Measurements from ENCODE around the gene NDUFB5. TPM values are rescaled to one million over a fixed set of nuclear protein-coding genes. Genes with fewer than 3 reads are reported as not detected.

NDUFB5 gene
- total and polyA plus RNA-seq, 5 donors = 224 to 284 (median 262) TPM

- intact Hi-C loops (cut with DNase I) = no loop called here
- ATAC-seq (no peak), DNase-seq (no peak)
- WGBS = 55% methylated on average over 1 of the region's 1 CpG
- H3K9me3 ChIP-seq (ENCODE audit: control insufficient read depth, low read length) = no peaks in the 10 kb centered on the region
- H3K27ac ChIP-seq (ENCODE audit: low read length) = peak overlapping the region; percentile 83
- H3K4me1 ChIP-seq (ENCODE audit: control insufficient read depth, insufficient read depth, low read length) = no peaks in the 10 kb centered on the region
- no peaks in the 10 kb centered on the region for H3K27me3 ChIP-seq (ENCODE audit: control insufficient read depth, insufficient read depth)
- no peak overlapping the region for H3K4me3 ChIP-seq (ENCODE audit: low read length)
These were observed 13.3 kb upstream of the NDUFB5 start for GRCh38 chr3:179591313-179591712.

GRCh38 chr3:179599531-179599930 is 5.1 kb upstream of the NDUFB5 start:
- H3K4me3 ChIP-seq (ENCODE audit: low read length) = no peak overlapping the region
- H3K9me3 ChIP-seq (ENCODE audit: control insufficient read depth, low read length) = no peaks in the 10 kb centered on the region
- DNase-seq (no peak), ATAC-seq (no peak)
- WGBS = 88% methylated on average over 4 of the region's 4 CpGs
- H3K27ac ChIP-seq (ENCODE audit: low read length) = no peak overlapping the region
- intact Hi-C loops (cut with DNase I) = no loop called here
- H3K4me1 ChIP-seq (ENCODE audit: control insufficient read depth, insufficient read depth, low read length) = no peaks in the 10 kb centered on the region
- no peaks in the 10 kb centered on the region for H3K27me3 ChIP-seq (ENCODE audit: control insufficient read depth, insufficient read depth)

GRCh38 chr3:179603321-179603720 is 1.3 kb upstream of the NDUFB5 start:
- no peak for DNase-seq
- ATAC-seq = no peak
- Histone ChIP-seq H3K27ac (ENCODE audit: low read length) (no peak overlapping the region), H3K9me3 (ENCODE audit: control insufficient read depth, low read length) (no peaks in the 10 kb centered on the region), H3K4me3 (ENCODE audit: low read length) (no peak overlapping the region), H3K4me1 (ENCODE audit: control insufficient read depth, insufficient read depth, low read length) (no peaks in the 10 kb centered on the region), H3K27me3 (ENCODE audit: control insufficient read depth, insufficient read depth) (no peaks in the 10 kb centered on the region)
- intact Hi-C loops (cut with DNase I) = no loop called here
- 70% methylated on average over 4 of the region's 4 CpGs for WGBS

- ATAC-seq (no peak), DNase-seq (no peak)
- intact Hi-C loops (cut with DNase I) = no loop called here
- WGBS = 3% methylated on average over 3 of the region's 3 CpGs
- peak overlapping the region; percentile 99 for H3K27ac ChIP-seq (ENCODE audit: low read length)
- no peaks in the 10 kb centered on the region for H3K4me1 ChIP-seq (ENCODE audit: control insufficient read depth, insufficient read depth, low read length)
- no peaks in the 10 kb centered on the region for H3K9me3 ChIP-seq (ENCODE audit: control insufficient read depth, low read length)
- H3K27me3 ChIP-seq (ENCODE audit: control insufficient read depth, insufficient read depth) = no peaks in the 10 kb centered on the region
- H3K4me3 ChIP-seq (ENCODE audit: low read length) = peak overlapping the region; percentile 99
These were observed 763 bp upstream of the NDUFB5 start for GRCh38 chr3:179603831-179604230.

GRCh38 chr3:179606534-179607085 is 2.0 kb downstream of the NDUFB5 start:
- Histone ChIP-seq H3K9me3 (ENCODE audit: control insufficient read depth, low read length) (no peaks in the 10 kb centered on the region), H3K4me1 (ENCODE audit: control insufficient read depth, insufficient read depth, low read length) (no peaks in the 10 kb centered on the region), H3K4me3 (ENCODE audit: low read length) (no peak overlapping the region), H3K27ac (ENCODE audit: low read length) (no peak overlapping the region), H3K27me3 (ENCODE audit: control insufficient read depth, insufficient read depth) (no peaks in the 10 kb centered on the region)
- intact Hi-C loops (cut with DNase I) = no loop called here
- WGBS = 89% methylated on average over 4 of the region's 4 CpGs
- DNase-seq (no peak), ATAC-seq (no peak)

- no peak overlapping the region for H3K4me3 ChIP-seq (ENCODE audit: low read length)
- H3K4me1 ChIP-seq (ENCODE audit: control insufficient read depth, insufficient read depth, low read length) = no peaks in the 10 kb centered on the region
- intact Hi-C loops (cut with DNase I) = no loop called here
- ATAC-seq (no peak), DNase-seq (no peak)
- 62% methylated on average over 6 of the region's 6 CpGs for WGBS
- no peak overlapping the region for H3K27ac ChIP-seq (ENCODE audit: low read length)
- no peaks in the 10 kb centered on the region for H3K9me3 ChIP-seq (ENCODE audit: control insufficient read depth, low read length)
- H3K27me3 ChIP-seq (ENCODE audit: control insufficient read depth, insufficient read depth) = no peaks in the 10 kb centered on the region
These were observed 4.5 kb downstream of the NDUFB5 start for GRCh38 chr3:179608931-179609720.

GRCh38 chr3:179610066-179610465 is 5.5 kb downstream of the NDUFB5 start:
- intact Hi-C loops (cut with DNase I) = no loop called here
- 96% methylated on average over 4 of the region's 4 CpGs for WGBS
- Histone ChIP-seq H3K27ac (ENCODE audit: low read length) (no peak overlapping the region), H3K9me3 (ENCODE audit: control insufficient read depth, low read length) (no peaks in the 10 kb centered on the region), H3K4me3 (ENCODE audit: low read length) (no peak overlapping the region), H3K27me3 (ENCODE audit: control insufficient read depth, insufficient read depth) (no peaks in the 10 kb centered on the region), H3K4me1 (ENCODE audit: control insufficient read depth, insufficient read depth, low read length) (no peaks in the 10 kb centered on the region)
- DNase-seq (no peak), ATAC-seq (no peak)

GRCh38 chr3:179613807-179614206 is 9.2 kb downstream of the NDUFB5 start:
- 36% methylated on average over 2 of the region's 2 CpGs for WGBS
- no peak for DNase-seq
- Histone ChIP-seq H3K9me3 (ENCODE audit: control insufficient read depth, low read length) (no peaks in the 10 kb centered on the region), H3K4me3 (ENCODE audit: low read length) (no peak overlapping the region), H3K27me3 (ENCODE audit: control insufficient read depth, insufficient read depth) (no peaks in the 10 kb centered on the region), H3K4me1 (ENCODE audit: control insufficient read depth, insufficient read depth, low read length) (no peaks in the 10 kb centered on the region), H3K27ac (ENCODE audit: low read length) (no peak overlapping the region)
- no peak for ATAC-seq
- intact Hi-C loops (cut with DNase I) = no loop called here

- 64% methylated on average over 4 of the region's 4 CpGs for WGBS
- no peak for ATAC-seq
- intact Hi-C loops (cut with DNase I) = no loop called here
- Histone ChIP-seq H3K27ac (ENCODE audit: low read length) (no peak overlapping the region), H3K9me3 (ENCODE audit: control insufficient read depth, low read length) (no peaks in the 10 kb centered on the region), H3K4me1 (ENCODE audit: control insufficient read depth, insufficient read depth, low read length) (no peaks in the 10 kb centered on the region), H3K4me3 (ENCODE audit: low read length) (no peak overlapping the region), H3K27me3 (ENCODE audit: control insufficient read depth, insufficient read depth) (no peaks in the 10 kb centered on the region)
- DNase-seq = no peak
These were observed 11.0 kb downstream of the NDUFB5 start for GRCh38 chr3:179615458-179616173.

- H3K27me3 ChIP-seq (ENCODE audit: control insufficient read depth, insufficient read depth) = no peaks in the 10 kb centered on the region
- H3K4me1 ChIP-seq (ENCODE audit: control insufficient read depth, insufficient read depth, low read length) = no peaks in the 10 kb centered on the region
- WGBS = 100% methylated on average over 2 of the region's 2 CpGs
- intact Hi-C loops (cut with DNase I) = no loop called here
- no peak overlapping the region for H3K27ac ChIP-seq (ENCODE audit: low read length)
- no peak for DNase-seq
- ATAC-seq = no peak
- no peaks in the 10 kb centered on the region for H3K9me3 ChIP-seq (ENCODE audit: control insufficient read depth, low read length)
- H3K4me3 ChIP-seq (ENCODE audit: low read length) = no peak overlapping the region
These were observed 17.4 kb downstream of the NDUFB5 start for GRCh38 chr3:179622023-179622422.

GRCh38 chr3:179624451-179624850 is 19.9 kb downstream of the NDUFB5 start:
- Histone ChIP-seq H3K9me3 (ENCODE audit: control insufficient read depth, low read length) (no peaks in the 10 kb centered on the region), H3K4me3 (ENCODE audit: low read length) (no peak overlapping the region), H3K27ac (ENCODE audit: low read length) (no peak overlapping the region), H3K4me1 (ENCODE audit: control insufficient read depth, insufficient read depth, low read length) (no peaks in the 10 kb centered on the region), H3K27me3 (ENCODE audit: control insufficient read depth, insufficient read depth) (no peaks in the 10 kb centered on the region)
- DNase-seq (no peak), ATAC-seq (no peak)
- WGBS = 86% methylated on average over 3 of the region's 3 CpGs
- intact Hi-C loops (cut with DNase I) = no loop called here
